Measurements from ENCODE around the gene RALGDS. TPM values are rescaled to one million over a fixed set of nuclear protein-coding genes. Genes with fewer than 3 reads are reported as not detected.

The RALGDS gene
- total RNA-seq, 2 donors from 2014 or later = 27.6 to 28.3 TPM

DNA sequence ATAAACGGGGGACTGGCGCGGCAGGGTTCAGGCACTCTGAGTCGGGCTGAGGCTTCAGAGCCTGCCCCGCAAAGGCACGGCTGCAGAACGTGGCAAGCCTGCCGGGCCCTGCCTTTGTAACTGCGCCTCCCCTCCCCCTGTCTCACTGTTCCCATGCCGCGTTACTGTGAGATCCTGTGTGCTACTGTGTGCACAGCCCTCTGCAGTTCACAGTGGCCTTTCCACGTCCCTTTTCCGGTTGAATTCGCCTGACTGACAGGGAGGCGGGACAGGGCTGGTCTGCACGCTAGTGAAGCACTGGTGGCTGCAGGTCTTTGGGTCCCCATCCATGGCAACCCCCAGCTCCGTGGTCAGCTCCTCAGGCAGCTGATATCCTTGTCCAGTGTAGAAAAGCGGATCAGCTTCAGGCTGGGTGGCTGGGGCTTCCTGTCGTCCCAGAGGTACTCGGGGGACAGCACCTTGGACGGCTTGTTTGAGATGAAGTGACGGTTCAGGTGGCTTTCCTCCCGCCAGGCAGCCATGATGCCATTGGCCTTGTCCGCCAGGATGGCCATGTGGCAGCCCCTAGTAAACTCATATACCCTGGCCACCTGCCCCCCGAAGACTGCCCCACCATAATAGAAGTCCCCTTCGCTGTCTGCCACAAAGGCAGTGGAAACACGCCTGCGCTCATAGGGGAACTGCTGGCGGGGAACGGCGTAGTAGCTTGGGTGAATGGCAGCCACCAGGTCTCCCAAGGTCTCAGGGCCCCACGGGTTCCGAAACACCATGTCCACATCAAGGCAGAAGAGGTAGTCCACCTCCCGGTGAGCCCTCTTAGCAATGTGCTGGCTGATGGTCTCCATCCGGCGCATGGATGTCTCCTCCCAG lies 32.4 kb upstream of the RALGDS start:
- DNase-seq (ENCODE audit: low spot score) = no peak
- intact Hi-C loops (cut with DNase I) = no loop called here

DNA sequence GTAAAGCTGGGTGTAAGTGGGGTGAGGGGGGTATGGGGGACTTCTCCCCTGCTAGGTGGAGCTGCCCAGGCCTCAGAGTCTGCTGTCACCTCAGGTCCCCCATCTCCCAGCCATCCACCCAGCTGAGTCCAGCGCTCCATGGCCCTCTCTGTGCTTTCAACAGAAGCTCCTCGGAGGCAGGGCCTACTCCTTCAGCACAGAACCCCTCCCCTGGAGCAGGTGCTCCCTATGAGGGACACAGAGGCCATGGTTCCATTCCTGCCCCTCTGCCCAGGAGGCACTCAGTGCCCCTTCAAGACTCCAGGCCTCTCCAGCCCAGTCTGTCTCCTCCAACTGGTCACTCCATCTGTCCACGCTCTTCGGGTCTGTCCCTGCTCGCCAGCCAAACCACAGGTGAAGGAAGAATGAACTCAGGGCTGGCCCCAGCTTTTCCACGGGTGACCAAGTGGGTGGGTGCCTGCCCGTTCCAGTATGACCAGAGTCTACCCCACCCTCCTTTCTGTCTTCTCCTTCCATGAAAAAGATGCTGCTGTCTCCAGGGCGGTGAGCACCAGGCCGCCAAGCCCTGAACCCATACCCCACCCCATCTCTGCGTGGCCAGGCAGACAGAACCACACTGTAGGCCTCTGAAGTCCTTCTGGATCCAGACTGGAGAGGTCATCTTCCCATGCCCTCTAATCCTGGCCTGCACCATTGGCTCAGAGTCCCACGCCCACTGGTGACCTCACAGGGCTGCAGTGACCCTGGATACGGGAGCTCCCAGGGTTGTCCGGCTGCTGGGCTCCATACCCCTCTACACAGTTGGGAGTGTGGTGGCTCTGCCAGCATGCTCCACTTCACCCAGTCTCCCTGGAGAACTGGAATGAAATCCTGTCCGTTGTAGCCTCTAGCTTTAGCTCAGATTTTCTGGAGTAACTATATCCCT lies 30.8 kb upstream of the RALGDS start:
- intact Hi-C loops (cut with DNase I) = no loop called here
- no peak for DNase-seq (ENCODE audit: low spot score)

DNA sequence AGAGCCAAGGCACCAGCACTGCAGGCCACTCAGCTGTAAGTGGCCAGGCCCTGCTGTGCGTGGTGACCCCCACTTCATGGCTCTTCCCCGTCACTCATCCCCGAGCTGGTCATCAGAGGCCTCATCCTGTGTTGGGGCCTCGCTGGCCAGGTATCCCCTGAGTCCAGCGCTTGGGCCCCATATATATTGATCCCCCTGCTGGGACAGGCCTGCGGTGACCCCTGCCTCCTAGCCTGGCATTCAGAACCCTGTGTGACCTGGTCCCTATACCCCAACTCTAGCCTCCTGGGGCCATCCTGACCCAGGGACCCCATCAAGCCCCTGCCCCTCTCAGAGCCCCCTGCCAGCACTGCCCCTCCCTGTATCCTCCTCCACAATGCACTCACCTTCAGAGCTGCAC lies 30.0 kb upstream of the RALGDS start:
- intact Hi-C loops (cut with DNase I) = no loop called here
- DNase-seq (ENCODE audit: low spot score) = no peak

DNA sequence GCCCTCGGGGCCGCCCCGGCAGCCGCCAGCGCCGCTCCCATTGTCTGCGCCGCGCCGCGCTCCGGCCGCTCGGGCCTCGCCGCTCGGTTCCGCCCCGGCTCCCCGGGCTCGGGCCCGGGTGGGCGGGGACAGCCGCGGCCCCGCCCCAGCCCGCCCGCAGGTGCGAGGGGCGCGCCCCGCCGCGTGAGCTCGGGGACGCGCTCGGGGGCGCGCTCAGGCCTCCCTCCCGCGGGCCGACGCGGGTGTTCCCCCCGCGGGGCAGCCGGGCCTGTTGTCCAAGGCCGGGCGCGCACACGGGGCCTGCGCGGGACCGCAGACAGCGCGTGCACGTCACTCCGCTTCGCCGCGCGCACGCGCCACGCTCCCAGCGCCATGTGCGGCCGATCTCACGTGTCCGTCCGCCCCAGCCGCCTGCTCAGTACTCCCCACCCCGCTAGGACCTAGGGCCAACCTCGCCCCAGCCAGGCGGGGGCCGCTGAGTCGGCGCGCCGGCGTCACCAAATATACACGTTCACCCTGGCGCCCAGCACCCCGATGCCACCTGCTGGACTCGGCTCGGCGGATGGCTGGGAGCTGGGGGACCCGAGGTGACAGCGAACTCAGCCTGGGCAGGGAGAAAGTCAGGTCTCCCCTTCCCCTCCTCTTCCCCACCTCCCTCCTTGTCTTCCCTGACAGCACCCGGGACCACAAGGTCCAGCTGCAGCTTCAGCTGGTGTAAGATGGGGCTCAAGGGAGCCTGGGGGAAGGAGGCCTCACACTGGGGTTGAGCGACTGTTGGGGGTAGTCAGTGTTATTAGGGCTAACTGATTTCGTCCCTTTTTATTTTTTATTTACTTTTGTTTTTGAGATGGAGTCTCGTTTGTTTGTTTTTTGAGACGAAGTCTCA lies 28.3 kb upstream of the RALGDS start:
- DNase-seq (ENCODE audit: low spot score) = peak; percentile 97
- intact Hi-C loops (cut with DNase I) = loop anchor here (5.0 to 10.0 kb wide), 2 partner anchors 47 to 105 kb away; no protein-coding TSS in a partner anchor

DNA sequence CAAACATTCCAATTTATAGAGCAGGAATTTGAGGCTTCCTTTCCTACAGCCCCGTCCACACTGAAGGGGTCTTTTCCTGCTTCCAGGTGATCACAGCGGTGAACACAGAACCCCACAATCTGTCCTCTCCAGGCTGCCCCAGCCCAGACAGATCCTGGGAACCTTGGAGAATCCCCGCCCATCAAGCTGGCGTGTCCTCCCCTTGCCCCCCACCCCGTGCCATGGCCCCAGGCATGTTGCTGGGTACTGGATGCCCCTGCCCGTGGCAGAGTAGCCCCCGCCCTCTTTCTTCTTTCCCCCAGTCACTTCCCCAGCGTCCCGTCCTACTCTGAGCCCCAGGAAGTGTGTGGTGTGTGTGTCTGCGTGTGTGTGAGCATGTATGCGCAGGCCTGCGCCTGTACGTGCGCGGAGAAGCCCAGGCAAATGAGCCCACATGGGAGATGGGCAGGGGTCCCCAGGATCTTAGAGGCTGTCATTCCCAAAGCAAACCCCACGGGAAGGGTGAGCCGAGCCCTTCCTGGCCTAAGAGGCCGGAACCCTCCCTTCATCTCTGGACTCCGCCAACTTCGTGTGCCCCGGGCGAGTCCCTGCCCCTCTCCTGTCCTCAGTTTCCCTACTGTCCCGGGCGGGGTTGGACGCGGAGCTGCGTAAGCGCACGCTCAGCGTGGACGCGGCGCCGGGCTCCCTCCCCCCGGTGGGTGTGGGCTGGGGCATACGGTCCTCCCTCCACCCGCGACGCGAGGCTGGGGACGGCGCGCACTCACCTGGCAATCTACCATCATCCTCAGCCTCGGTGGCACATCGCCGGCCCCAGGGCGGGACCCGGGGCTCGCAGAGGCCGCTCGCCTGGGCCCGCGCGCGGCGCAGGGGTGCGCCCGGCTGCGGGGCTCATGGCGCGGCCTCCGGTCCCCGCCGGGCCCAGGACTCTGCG lies 27.4 kb upstream of the RALGDS start:
- intact Hi-C loops (cut with DNase I) = loop anchor here (1.0 to 10.0 kb wide), 3 partner anchors 29 to 104 kb away; no protein-coding TSS in a partner anchor
- peak; percentile 91 for DNase-seq (ENCODE audit: low spot score)

DNA sequence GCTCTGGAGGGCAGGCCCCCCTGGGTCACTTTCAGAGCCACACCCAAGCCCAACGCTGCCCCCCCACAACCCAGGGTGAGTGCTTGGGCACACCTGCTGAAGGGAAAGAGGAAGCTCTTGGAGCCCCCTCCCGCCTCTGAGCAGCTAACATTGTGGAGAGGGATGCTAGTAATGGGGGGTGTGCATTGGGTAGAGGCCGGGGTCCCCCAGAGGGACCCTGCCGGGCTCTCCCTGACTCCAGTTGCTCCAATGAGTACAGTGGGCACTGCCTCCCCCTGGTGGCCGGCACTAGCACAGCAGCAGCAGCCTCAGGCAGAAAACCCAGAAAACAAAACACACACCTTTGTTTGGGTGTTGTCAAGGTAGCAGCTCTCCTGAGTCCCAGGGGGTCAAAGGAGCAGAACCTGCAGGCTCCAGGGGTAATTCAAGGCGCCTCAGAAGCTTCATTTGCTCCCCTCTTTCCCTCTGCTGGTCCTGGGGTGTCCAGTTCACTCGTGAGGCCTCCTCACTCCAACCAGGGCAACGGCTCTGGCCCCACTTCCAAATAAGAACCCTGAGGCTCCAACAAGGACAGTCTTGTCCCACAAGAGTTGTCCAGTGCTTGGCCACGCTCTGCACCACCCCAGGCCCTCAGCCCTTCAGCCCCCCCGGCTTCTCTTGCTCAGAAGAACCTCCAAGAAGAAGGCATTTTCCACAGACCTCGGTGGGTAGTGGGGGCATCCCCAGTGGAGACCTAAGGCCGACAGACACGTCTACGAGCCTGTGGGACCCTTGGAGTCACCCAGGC lies 26.6 kb upstream of the RALGDS start:
- intact Hi-C loops (cut with DNase I) = loop anchor here (1.0 to 10.0 kb wide), 4 partner anchors 28 to 103 kb away; no protein-coding TSS in a partner anchor
- DNase-seq (ENCODE audit: low spot score) = peak; percentile 92

DNA sequence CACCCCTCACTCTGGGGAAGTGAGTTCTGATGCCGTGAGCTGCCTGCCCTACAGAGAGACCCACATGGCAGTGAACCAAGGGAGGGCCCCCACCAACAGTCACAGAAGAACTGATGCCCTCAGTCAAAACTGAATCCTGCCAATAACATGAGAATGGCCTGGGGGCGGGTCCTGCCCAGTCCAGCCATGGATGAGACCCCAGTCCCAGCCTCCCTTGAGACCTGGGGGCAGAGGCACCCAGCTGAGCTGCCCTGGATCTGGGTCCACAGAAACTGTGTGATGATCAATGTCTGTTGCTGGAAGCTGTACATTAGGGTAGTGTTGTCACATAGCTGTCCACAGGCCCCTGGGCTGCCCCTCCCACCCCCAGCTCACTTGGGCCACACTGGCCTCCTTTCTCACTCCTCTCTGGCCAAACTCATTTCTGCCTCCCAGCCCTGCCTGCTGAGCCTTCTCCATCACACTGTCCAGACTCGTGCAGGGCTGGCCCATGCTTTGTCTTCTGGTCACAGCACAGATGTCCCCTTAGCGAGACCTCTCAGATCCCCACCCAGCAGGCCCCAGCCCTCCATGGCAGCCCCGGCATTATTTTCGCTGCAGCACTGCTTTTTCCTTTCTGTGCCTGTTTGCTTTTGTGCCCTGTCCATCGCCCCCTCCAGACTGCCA lies 25.8 kb upstream of the RALGDS start:
- intact Hi-C loops (cut with DNase I) = loop anchor here (2.0 to 10.0 kb wide), 3 partner anchors 44 to 102 kb away; no protein-coding TSS in a partner anchor
- peak; percentile 73 for DNase-seq (ENCODE audit: low spot score)

DNA sequence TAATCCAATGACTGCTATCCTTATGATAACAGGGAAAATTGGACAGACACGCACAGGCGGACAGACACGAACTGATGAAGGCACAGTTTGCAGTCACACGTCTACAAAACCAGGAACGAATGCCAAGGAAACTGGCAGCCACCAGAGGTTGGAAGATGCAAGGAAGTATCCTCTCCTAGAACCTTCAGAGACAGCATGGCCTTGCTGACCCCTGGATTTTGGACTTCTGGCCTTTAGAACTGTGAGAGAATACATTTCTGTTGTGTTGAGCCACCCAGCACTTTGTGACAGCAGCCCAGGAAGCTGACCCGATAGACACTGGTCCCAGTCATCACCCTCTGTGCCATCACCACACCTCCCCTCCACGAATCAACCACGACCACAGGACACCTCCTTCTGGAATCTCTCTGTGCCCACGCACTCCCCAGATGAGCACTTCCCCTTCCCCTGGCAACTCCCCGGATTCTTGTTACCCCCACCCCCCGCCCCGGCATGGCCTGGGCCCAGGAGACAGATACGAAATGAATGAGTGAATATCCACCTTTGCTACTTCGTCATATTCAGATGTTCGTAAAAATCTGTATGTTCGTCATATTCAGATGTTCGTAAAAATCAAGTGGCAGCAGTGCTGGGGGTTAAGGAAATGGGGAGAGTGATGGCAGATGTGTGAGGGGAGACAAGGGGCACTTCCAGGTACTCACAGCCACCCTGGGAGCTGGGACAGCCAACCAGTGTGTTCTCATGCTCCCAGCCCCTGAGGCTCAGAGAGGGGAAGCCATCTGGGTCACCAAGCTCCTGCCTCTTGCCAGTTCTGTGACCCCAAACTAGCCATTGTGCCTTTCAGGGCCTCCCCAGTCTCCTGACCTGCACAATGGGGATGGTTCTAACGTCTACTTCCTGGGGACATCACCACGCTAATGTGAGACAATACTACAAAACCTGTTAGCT lies 24.1 kb upstream of the RALGDS start:
- DNase-seq (ENCODE audit: low spot score) = no peak
- intact Hi-C loops (cut with DNase I) = loop anchor here (5.0 to 10.0 kb wide), 2 partner anchors 43 to 100 kb away; no protein-coding TSS in a partner anchor

DNA sequence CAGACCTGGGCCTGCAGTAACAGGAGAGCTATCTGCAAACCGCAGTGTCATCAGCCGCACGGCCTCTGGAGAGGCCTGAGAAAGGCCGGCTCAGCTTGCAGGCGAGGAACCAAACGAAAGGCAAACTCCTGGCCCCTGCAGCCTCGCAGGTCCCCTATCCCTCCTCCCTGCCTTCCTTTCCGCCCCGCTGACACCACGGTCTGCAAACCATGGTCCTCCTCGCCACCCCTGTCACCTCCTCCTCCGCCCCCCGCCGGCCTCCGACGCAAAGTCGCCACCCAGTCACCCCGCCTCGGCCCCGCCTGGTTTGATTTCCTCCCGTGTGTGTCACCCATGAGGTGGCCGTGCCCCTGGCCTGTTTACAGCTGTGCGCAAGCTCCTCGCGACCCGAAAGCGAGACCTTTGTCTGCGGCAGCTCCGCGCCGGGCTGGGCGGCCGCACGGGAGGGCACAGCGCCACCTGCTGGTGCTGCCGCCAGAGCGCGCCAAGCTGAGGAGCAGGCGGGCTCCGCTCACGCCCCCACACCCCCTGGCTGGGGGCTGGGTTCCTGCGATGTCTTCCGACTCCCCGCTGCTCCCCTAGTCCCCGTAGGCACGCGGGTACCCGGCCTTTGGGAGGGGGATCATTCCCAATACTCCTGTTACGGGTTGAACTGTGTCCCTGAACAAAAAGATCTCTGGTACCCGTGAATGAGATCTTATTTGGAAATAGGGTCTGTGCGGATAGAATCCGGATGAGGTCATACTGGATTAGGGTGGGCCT lies 23.3 kb upstream of the RALGDS start:
- peak; percentile 95 for DNase-seq (ENCODE audit: low spot score)
- intact Hi-C loops (cut with DNase I) = loop anchor here in 1 of 2 donors (10.0 kb wide), 1 partner anchor 100 kb away; no protein-coding TSS in a partner anchor

DNA sequence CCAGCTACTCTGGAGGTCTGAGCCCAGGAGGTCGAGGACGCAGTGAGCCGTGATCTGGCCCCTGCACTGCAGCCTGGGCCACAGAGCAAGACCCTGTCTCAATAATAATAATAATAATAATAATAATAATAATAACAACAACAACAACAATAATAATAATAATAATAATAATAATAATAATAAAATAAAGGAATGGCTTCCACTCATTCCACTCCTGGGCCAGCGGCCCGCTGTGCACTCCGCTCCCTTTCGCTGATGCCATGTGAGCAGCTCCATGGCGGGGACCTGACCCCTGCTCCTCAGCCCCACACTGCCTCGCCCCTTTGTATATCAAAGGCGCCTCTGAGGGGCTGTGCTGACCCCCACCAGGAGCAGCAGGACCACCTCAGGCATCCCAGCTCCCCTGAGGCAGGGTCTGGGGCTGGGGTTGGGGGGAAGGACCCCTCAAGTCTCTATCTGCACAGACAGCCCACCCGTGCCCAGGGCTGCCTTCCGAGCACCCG lies 22.6 kb upstream of the RALGDS start:
- intact Hi-C loops (cut with DNase I) = loop anchor here (1.0 to 10.0 kb wide), 2 partner anchors 27 to 99 kb away; no protein-coding TSS in a partner anchor
- no peak for DNase-seq (ENCODE audit: low spot score)

DNA sequence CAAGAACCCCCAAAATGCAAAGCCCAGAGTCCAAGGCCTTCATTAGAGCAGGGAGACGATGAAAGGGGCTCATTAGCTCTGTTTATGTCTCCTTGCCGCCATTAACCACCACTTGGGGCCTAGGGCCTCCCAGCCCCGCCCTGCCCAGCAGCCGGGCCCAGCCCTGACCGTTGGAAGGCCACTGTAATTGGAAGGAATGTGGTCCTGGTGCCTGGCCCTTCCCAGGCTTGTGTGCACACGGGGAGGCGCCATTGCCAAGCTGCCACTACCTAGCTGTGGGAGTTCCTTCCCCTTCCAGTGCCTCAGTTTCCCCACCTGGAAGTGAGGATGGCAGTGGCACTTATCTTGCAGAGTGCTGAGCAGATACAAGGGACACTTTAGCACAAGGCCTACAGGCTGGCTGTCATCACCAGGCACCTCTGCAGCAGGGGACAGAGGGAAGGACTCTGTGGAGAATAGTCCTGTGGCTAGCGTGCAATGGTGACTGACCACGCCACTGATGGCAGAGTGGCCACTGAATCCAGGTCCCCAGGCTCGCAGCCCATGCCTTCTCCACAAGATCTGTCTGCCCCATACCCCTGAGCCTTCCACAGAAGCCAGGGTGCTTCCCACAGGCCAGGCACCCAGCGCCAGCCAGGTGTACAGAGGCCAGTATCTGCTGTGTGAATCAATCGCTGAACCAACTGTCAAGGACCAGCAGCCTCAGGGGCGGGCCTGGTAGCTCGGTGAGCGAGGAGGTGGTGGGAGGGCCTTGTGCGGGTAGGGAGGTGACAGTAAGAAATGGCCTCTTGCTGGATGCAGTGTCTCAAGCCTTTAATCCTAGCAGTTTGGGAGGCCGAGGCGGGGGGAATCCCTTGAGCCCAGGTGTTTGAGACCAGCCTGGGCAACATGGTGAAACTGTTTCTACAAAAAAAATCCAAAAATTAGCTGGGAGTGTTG lies 21.9 kb upstream of the RALGDS start:
- intact Hi-C loops (cut with DNase I) = loop anchor here (1.0 to 10.0 kb wide), 2 partner anchors 27 to 98 kb away; no protein-coding TSS in a partner anchor
- no peak for DNase-seq (ENCODE audit: low spot score)

DNA sequence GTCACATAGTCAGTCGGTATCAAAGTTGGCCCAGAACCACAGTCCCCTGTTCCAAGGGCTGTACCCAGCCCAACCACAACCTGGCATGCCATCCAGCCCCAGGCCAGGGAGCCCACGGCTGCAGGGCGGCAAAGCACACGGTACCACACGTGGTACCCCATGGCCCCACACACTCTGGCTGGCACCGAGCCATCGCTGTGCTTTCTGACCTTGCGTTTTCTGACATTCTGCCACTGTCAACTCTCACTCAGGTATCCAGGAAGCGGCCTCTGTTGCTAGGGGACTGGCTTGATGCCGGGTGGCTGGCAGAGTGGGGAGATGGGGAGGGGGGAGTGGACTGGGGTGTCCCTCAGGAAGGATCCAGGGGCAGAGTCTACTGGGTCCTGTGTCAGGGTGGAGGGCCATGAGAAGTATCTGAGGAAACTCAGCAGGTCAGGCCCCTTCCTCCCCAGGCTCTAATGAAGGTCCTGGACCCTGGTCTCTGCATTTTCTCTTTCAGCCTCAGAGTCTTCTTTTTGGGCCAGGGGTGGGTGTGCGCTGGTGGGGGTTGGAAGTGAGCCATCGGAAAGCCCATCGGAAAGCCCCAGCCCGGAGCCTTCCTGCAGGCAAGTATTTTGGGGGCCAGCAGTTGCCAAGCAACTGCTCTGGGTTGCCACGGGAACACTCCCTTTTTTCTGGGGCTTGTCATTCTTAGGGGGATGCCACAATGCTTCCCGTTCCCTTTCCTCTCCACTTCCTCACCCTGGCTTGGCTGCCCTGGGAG lies 21.0 kb upstream of the RALGDS start:
- intact Hi-C loops (cut with DNase I) = loop anchor here in 1 of 2 donors (10.0 kb wide), 1 partner anchor 97 kb away; no protein-coding TSS in a partner anchor
- DNase-seq (ENCODE audit: low spot score) = peak; percentile 86
